ENCODE results near the gene IMP4. TPM values are rescaled to one million over a fixed set of nuclear protein-coding genes. Genes with fewer than 3 reads are reported as not detected.

Gene IMP4
- total and polyA plus RNA-seq, 2 of the 13 experiments (the other 11 are each of a cell fraction or from before 2014, with no cell fraction given) = 142 to 158 TPM

- peak; percentile 72 for TF ChIP-seq MAF1 (CRISPR knock-in tag; IDR thresholded peaks at IDR 0.05; ENCODE audit: borderline replicate concordance)
- peak; percentile 93 for TF ChIP-seq POLR2G (IDR thresholded peaks at IDR 0.05; ENCODE audit: low read depth, low read length)
- no peak; a peak in 1 of 4 replicates for TF ChIP-seq KLF16 (CRISPR knock-in tag; IDR thresholded peaks at IDR 0.05)
- peak; percentile 51 for TF ChIP-seq ZFP36L1 (CRISPR knock-in tag; IDR thresholded peaks at IDR 0.05)
- peak; percentile 69; the same call in 1 of the 2 replicates for TF ChIP-seq GLI4 (CRISPR knock-in tag; IDR thresholded peaks at IDR 0.05; ENCODE audit: borderline replicate concordance)
- TF ChIP-seq SRY (CRISPR knock-in tag; IDR thresholded peaks at IDR 0.05) = peak; percentile 96
- TF ChIP-seq ZNF776 (CRISPR knock-in tag; IDR thresholded peaks at IDR 0.05) = 0 out of 2 replicates have a peak, but pooled peaks have one; percentile 71
- no peak for TF ChIP-seq ZBTB20 (CRISPR knock-in tag; IDR thresholded peaks at IDR 0.05; ENCODE audit: borderline replicate concordance, low read depth)
- no peak for TF ChIP-seq MZF1 (CRISPR knock-in tag; IDR thresholded peaks at IDR 0.05; ENCODE audit: borderline replicate concordance)
- TF ChIP-seq ZNF780A (CRISPR knock-in tag; IDR thresholded peaks at IDR 0.05) = peak; percentile 21; the same call in 1 of the 2 replicates
- TF ChIP-seq ATF7-NPFF (CRISPR knock-in tag; IDR thresholded peaks at IDR 0.05; ENCODE audit: low read depth) = peak; percentile 83
- peak; percentile 53 for TF ChIP-seq RBM39 (IDR thresholded peaks at IDR 0.05; ENCODE audit: low read depth, low read length, poor library complexity, severe bottlenecking)
- TF ChIP-seq GLMP (CRISPR knock-in tag; IDR thresholded peaks at IDR 0.05; ENCODE audit: borderline replicate concordance) = no peak
- TF ChIP-seq DNMT1 (CRISPR knock-in tag; IDR thresholded peaks at IDR 0.05) = 0 out of 2 replicates have a peak, but pooled peaks have one; percentile 48
- TF ChIP-seq RXRA (CRISPR knock-in tag; IDR thresholded peaks at IDR 0.05) = no peak
- TF ChIP-seq ZNF282 (IDR thresholded peaks at IDR 0.05; ENCODE audit: partially characterized antibody) = no peak
- peak; percentile 90 for TF ChIP-seq ZNF574 (CRISPR knock-in tag; IDR thresholded peaks at IDR 0.05)
- peak; percentile 14; the same call in 1 of the 2 replicates for TF ChIP-seq FOSL1 (CRISPR knock-in tag; IDR thresholded peaks at IDR 0.05; ENCODE audit: borderline replicate concordance)
- no peak; the same call in 1 of the 2 replicates for TF ChIP-seq RARA (CRISPR knock-in tag; IDR thresholded peaks at IDR 0.05)
- TF ChIP-seq FOXP4 (CRISPR knock-in tag; IDR thresholded peaks at IDR 0.05) = no peak; the same call in 1 of the 2 replicates
- TF ChIP-seq ZBTB34 (CRISPR knock-in tag; IDR thresholded peaks at IDR 0.05) = peak; percentile 80
Measured at GRCh38 chr2:130355578-130356431, 13.1 kb downstream of the IMP4 start, which contains the start of gene PTPN18 (continued).
